HG03025 (cell line): ENCODE results near the gene SLC44A3.
A peak's percentile ranks its signal among the peaks of the same experiment; 100 is the strongest.

Source experiments
- ATAC-seq: cut with Tn5 transposase; IDR thresholded peaks from one replicate; pipeline ENCODE4 v1.9.1; 2021; ENCODE audit warnings: mild to moderate bottlenecking, moderate library complexity; ENCODE audit not compliant: unreplicated experiment, low FRiP score

The SLC44A3 gene

GRCh38 chr1:94819945-94820746 is at the start of gene SLC44A3:
Gene SLC44A3, plus strand, starts transcription at chr1:94820357. Its CDS starts 95 bp downstream, at chr1:94820452.
- ATAC-seq: no peak

- ATAC-seq: no peak
These were observed 47.9 kb upstream of the SLC44A3 start for GRCh38 chr1:94772230-94772641.

- no peak for ATAC-seq
These were observed 47.3 kb upstream of the SLC44A3 start for GRCh38 chr1:94772845-94773244.

GRCh38 chr1:94773296-94773809 is 46.8 kb upstream of the SLC44A3 start:
- no peak for ATAC-seq

- no peak for ATAC-seq
These were observed 46.2 kb upstream of the SLC44A3 start for GRCh38 chr1:94773931-94774422.

- no peak for ATAC-seq
These were observed 43.7 kb upstream of the SLC44A3 start for GRCh38 chr1:94776474-94776873.

GRCh38 chr1:94777281-94777680 is 42.9 kb upstream of the SLC44A3 start:
- ATAC-seq: no peak

GRCh38 chr1:94778808-94779207 is 41.3 kb upstream of the SLC44A3 start:
- ATAC-seq: no peak

- no peak for ATAC-seq
These were observed 36.6 kb upstream of the SLC44A3 start for GRCh38 chr1:94783342-94784189.

- no peak for ATAC-seq
These were observed 36.0 kb upstream of the SLC44A3 start for GRCh38 chr1:94784190-94784515.

- ATAC-seq: no peak
These were observed 32.5 kb upstream of the SLC44A3 start for GRCh38 chr1:94787691-94788090.

- no peak for ATAC-seq
These were observed 29.9 kb upstream of the SLC44A3 start for GRCh38 chr1:94790246-94790645.

- no peak for ATAC-seq
These were observed 29.5 kb upstream of the SLC44A3 start for GRCh38 chr1:94790670-94791069.

GRCh38 chr1:94792473-94793295 is 27.5 kb upstream of the SLC44A3 start:
- peak; percentile 99 for ATAC-seq

- no peak for ATAC-seq
These were observed 26.9 kb upstream of the SLC44A3 start for GRCh38 chr1:94793296-94793656.

- ATAC-seq: no peak
These were observed 24.7 kb upstream of the SLC44A3 start for GRCh38 chr1:94795434-94795833.

- ATAC-seq: no peak
These were observed 23.9 kb upstream of the SLC44A3 start for GRCh38 chr1:94796266-94796665.

GRCh38 chr1:94797291-94797690 is 22.9 kb upstream of the SLC44A3 start:
- ATAC-seq: no peak

GRCh38 chr1:94798054-94798453 is 22.1 kb upstream of the SLC44A3 start:
- no peak for ATAC-seq

GRCh38 chr1:94798462-94798861 is 21.7 kb upstream of the SLC44A3 start:
- ATAC-seq: no peak

GRCh38 chr1:94799206-94799605 is 21.0 kb upstream of the SLC44A3 start:
- no peak for ATAC-seq
